Esophagus muscularis mucosa (tissue), 4 donors: Measurements from ENCODE around the gene PRPF6. TPM values are rescaled to one million over a fixed set of nuclear protein-coding genes. Genes with fewer than 3 reads are reported as not detected.

Experiments used
- DNase-seq: peaks from one replicate; pipeline ENCODE4 v3.0.0-alpha.2; 2017; ENCODE audit errors: extremely low spot score
- H3K27ac ChIP-seq, 4 donors: fragments of 200-600 bp; sonication (generic); replicated peaks in 1 of 4; 1 replicate in 3 of 4; 2 replicates in 1 of 4; pipeline ENCODE4 v1.5.1; 2016 to 2019; ENCODE audit warnings: mild to moderate bottlenecking in 1 of 4
- H3K27me3 ChIP-seq, 4 donors: fragments of 200-600 bp; sonication (generic); one replicate each; pipeline versions ENCODE4 v1.5.1 to v1.6.0; 2016 to 2019
- H3K36me3 ChIP-seq, 4 donors: fragments of 200-600 bp; sonication (generic); one replicate each; pipeline ENCODE4 v1.5.1; 2016 to 2019
- H3K4me1 ChIP-seq, 4 donors: fragments of 200-600 bp; sonication (generic); one replicate each; pipeline ENCODE4 v1.5.1; 2016 to 2019
- H3K4me3 ChIP-seq, 4 donors: fragments of 200-600 bp; sonication (generic); 1 replicate in 2 of 4; 2 replicates in 2 of 4; pipeline ENCODE4 v1.5.1; 2016 to 2019; ENCODE audit warnings: mild to moderate bottlenecking in 4 of 4, moderate library complexity in 1 of 4
- H3K9me3 ChIP-seq, 4 donors: fragments of 200-600 bp; sonication (generic); 1 replicate in 3 of 4; 2 replicates in 1 of 4; pipeline ENCODE4 v1.5.1; 2016 to 2019
- CTCF ChIP-seq, 3 experiments: fragments of 200-600 bp in 2 of 3; fragments of 450-650 bp in 1 of 3; sonication (generic) in 2 of 3; IDR thresholded peaks; one replicate each; pipeline ENCODE4 v1.5.1; 2017 to 2019; ENCODE audit warnings: antibody characterized with exemption in 3 of 3, mild to moderate bottlenecking in 2 of 3, moderate library complexity in 1 of 3
- EP300 ChIP-seq: sonication (generic); formaldehyde crosslinking; IDR thresholded peaks from one replicate; pipeline ENCODE4 v1.6.1; 2017; ENCODE audit warnings: antibody characterized with exemption
- POLR2A ChIP-seq: fragments of 450-650 bp; IDR thresholded peaks from one replicate; pipeline ENCODE4 v1.6.1; 2017; ENCODE audit warnings: antibody characterized with exemption, moderate library complexity, mild to moderate bottlenecking, low read depth
- POLR2AphosphoS5 ChIP-seq, 2 donors: sonication (generic); formaldehyde crosslinking; IDR thresholded peaks; one replicate each; pipeline ENCODE4 v1.6.1; 2017; ENCODE audit warnings: antibody characterized with exemption in 2 of 2
- WGBS: methylation state at CpG from one replicate; pipeline ENCODE4 v1.1.5; 2018; 5-methylcytosine and 5-hydroxymethylcytosine counted together
- intact Hi-C: fragments of 100-400 bp; cut with DNase I; formaldehyde crosslinking; loops from one replicate; pipeline ENCODE4 v1.15.1; 2023
- total RNA-seq, 4 donors: library from RNA; depleted of rRNA; stranded (reverse); fragments of >200 nt; gene quantifications; one replicate each; pipeline versions ENCODE4 v1.1.0 to v1.2.1, GENCODE V29; 2016

The PRPF6 gene
- total RNA-seq, 4 donors from 2014 or later: 46.1 to 64.9 (median 58.7) TPM

GRCh38 chr20:64047046-64047389, 66.1 kb downstream of the PRPF6 start:
- DNase-seq: no peak
- no peak for TF ChIP-seq POLR2AphosphoS5 (IDR thresholded peaks at IDR 0.05)
- TF ChIP-seq EP300: no peak
- H3K4me3 ChIP-seq: peak overlapping the region; percentile 45 to 57 (median 46)
- WGBS: 85% methylated on average over 8 of the region's 8 CpGs
- peaks cover 0 to 21% (median 0%) of the 10 kb centered on the region in 4 donors for H3K36me3 ChIP-seq
- no peaks in the 10 kb centered on the region for H3K9me3 ChIP-seq
- H3K4me1 ChIP-seq: peaks cover 9 to 41% (median 27%) of the 10 kb centered on the region in 4 donors
- intact Hi-C loops: no loop called here
- H3K27me3 ChIP-seq: peaks cover 0 to 99% (median 38%) of the 10 kb centered on the region in 4 donors
- H3K27ac ChIP-seq: peak overlapping the region in 2 of 4 donors; percentile 18 to 34

- H3K4me3 ChIP-seq: peak overlapping the region; percentile 45 to 57 (median 46)
- no CpG with 5 or more reads among the region's 49 CpGs for WGBS
- peak overlapping the region in 3 of 4 donors; percentile 10 to 58 (median 34) for H3K27ac ChIP-seq
These were observed 67.1 kb downstream of the PRPF6 start for GRCh38 chr20:64047968-64048401.

GRCh38 chr20:64048402-64049044, 67.6 kb downstream of the PRPF6 start:
- H3K4me1 ChIP-seq: peaks cover 15 to 50% (median 36%) of the 10 kb centered on the region in 4 donors
- H3K4me3 ChIP-seq: peak overlapping the region; percentile 45 to 57 (median 46)
- no peak for DNase-seq
- H3K27ac ChIP-seq: peak overlapping the region in 3 of 4 donors; percentile 10 to 58 (median 27)
- TF ChIP-seq EP300: no peak
- TF ChIP-seq POLR2A: no peak
- TF ChIP-seq POLR2AphosphoS5 (IDR thresholded peaks at IDR 0.05): no peak
- no peak for TF ChIP-seq CTCF (IDR thresholded peaks at IDR 0.05)
- H3K36me3 ChIP-seq: peaks cover 0 to 21% (median 0%) of the 10 kb centered on the region in 4 donors
- WGBS: 0% methylated on average over 1 of the region's 101 CpGs
- intact Hi-C loops: no loop called here
- H3K9me3 ChIP-seq: no peaks in the 10 kb centered on the region
- H3K27me3 ChIP-seq: peaks cover 0 to 99% (median 36%) of the 10 kb centered on the region in 4 donors

More at GRCh38 chr20:64047968-64048401, 67.1 kb downstream of the PRPF6 start:
- no peaks in the 10 kb centered on the region for H3K9me3 ChIP-seq
- no peak for TF ChIP-seq POLR2A
- TF ChIP-seq CTCF (IDR thresholded peaks at IDR 0.05): no peak
- no peak for TF ChIP-seq EP300
- TF ChIP-seq POLR2AphosphoS5 (IDR thresholded peaks at IDR 0.05): no peak
- H3K36me3 ChIP-seq: peaks cover 0 to 21% (median 0%) of the 10 kb centered on the region in 4 donors
- DNase-seq: no peak
- peaks cover 10 to 45% (median 31%) of the 10 kb centered on the region in 4 donors for H3K4me1 ChIP-seq
- H3K27me3 ChIP-seq: peaks cover 0 to 99% (median 35%) of the 10 kb centered on the region in 4 donors
- intact Hi-C loops: no loop called here

DNA sequence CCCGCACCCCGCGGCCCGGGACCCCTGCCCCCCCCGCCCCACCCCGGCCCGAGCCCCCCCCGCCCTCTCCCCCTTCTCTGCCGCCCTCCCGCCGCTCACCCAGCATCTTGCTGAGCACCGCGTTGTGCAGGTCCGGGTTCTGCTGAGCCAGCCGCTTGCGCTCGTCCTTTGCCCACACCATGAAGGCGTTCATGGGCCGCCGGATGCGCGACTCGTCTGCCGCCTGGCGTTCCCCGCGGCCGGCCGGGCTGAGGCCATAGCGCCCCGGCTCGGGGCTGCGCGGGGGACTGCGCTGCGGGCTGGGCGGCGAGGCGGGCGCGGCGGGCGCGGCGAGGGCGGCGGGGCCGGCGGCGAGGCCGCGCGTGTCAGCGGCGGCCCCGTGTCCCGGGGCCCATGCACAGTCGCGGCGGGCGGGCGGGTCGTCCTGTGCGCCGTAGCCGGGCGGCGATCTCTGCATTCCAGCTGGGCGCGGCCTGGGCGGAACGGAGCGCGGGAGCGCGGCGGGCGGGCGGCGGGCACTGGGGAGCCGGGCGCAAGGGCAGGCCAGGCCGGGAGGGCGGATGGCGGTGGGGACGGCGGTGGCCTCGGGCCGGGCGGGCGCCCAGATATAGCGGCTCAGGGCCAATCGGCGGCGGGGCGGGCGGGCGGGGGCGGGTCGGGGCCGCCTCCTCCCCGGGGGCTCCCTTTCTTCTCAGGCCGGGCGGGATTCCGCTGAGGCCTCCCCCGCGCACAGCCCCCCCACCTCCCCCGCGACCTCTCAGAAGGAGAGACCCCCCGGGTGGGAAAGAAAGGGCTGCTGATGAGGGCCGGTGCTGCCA, 68.3 kb downstream of the PRPF6 start, which contains the start of gene SOX18:
Gene SOX18, minus strand, starts transcription at position 580 of the 818 bp plus-strand sequence. Its CDS starts 123 bp downstream, at position 457.
- Histone ChIP-seq H3K4me1 (peaks cover 15 to 58% (median 40%) of the 10 kb centered on the region in 4 donors), H3K27ac (peak within 1 kb of the TSS; percentile 57 to 77 (median 74)), H3K27me3 (peaks cover 0 to 100% (median 36%) of the 10 kb centered on the region in 4 donors), H3K9me3 (no peaks in the 10 kb centered on the region), H3K4me3 (peak within 1 kb of the TSS; percentile 45 to 57 (median 46)), H3K36me3 (peaks cover 0 to 21% (median 0%) of the 10 kb centered on the region in 4 donors)
- intact Hi-C loops: no loop called here
- 2% methylated on average over 12 of the region's 111 CpGs for WGBS
- no peak for DNase-seq
- TF ChIP-seq POLR2A (no peak), POLR2AphosphoS5 (IDR thresholded peaks at IDR 0.05) (peak in 1 of 2 donors; percentile 46)

DNA sequence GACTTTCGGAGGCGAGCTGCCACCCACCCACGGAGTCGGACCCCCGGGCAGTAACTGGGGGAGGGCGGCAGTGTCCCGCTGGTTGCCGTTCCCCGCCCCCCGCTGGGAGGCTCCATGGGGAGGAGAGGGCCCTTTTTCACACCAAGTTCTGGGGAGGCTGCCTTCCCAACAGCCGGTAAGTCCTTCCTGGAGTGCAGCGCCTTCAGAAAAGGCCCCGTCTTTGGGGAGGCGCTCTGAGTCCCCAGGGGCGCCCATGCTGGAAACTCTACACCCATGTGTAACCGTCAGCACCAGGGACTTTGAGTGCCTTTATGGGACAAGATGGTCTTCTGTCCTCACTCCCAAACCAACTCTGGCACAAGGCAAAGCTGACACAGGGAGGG, 68.9 kb downstream of the PRPF6 start:
- Histone ChIP-seq H3K27ac (peak overlapping the region; percentile 57 to 77 (median 74)), H3K9me3 (no peaks in the 10 kb centered on the region), H3K27me3 (peaks cover 0 to 100% (median 36%) of the 10 kb centered on the region in 4 donors), H3K4me1 (peaks cover 15 to 61% (median 41%) of the 10 kb centered on the region in 4 donors), H3K36me3 (peaks cover 0 to 21% (median 0%) of the 10 kb centered on the region in 4 donors), H3K4me3 (peak overlapping the region; percentile 45 to 57 (median 46))
- TF ChIP-seq CTCF (IDR thresholded peaks at IDR 0.05) (no peak), POLR2A (no peak), EP300 (no peak), POLR2AphosphoS5 (IDR thresholded peaks at IDR 0.05) (no peak)
- 21% methylated on average over 11 of the region's 16 CpGs for whole genome bisulfite sequencing
- no peak for DNase-seq
- intact Hi-C loops: no loop called here
